Umbilical cord (tissue), 1 donor: ENCODE data around the gene EPAS1. TPM values are rescaled to one million over a fixed set of nuclear protein-coding genes. Genes with fewer than 3 reads are reported as not detected.

Source experiments
- total RNA-seq: library from RNA; depleted of rRNA; stranded (reverse); fragments of >200 nt; gene quantifications from one replicate; pipeline ENCODE4 v1.2.3, GENCODE V29; 2014; ENCODE audit warnings: low replicate concordance; ENCODE audit not compliant: insufficient read depth

Gene EPAS1
- total RNA-seq, 1 donor from 2014 or later = 52.2 TPM

Other genes starting within 250 kb of the EPAS1 start
- not detected for gene TMEM247, start 182.2 kb downstream of the EPAS1 start, total RNA-seq
- gene RHOQ, start 245.1 kb downstream of the EPAS1 start, total RNA-seq = 97.5 TPM
- 7.0 TPM for gene ATP6V1E2, start 245.2 kb downstream of the EPAS1 start, total RNA-seq